Lung (tissue), 12 donors: Measurements from ENCODE around the gene DDX24. TPM values are rescaled to one million over a fixed set of nuclear protein-coding genes. Genes with fewer than 3 reads are reported as not detected.

Experiments used
- ATAC-seq: fragments of 200-7000 bp; cut with Tn5 transposase; one replicate; pipeline ENCODE4 v1.9.1; 2020; ENCODE audit warnings: moderate number of reproducible peaks; ENCODE audit not compliant: insufficient read depth, low FRiP score
- DNase-seq, 3 donors: peaks; one replicate each; pipeline ENCODE4 v3.0.0-alpha.2; 2013 to 2017
- H3K27ac ChIP-seq, 2 donors: one replicate each; pipeline ENCODE4 v1.5.1; 2013; ENCODE audit warnings: mild to moderate bottlenecking in 2 of 2, moderate library complexity in 2 of 2, control low read depth in 1 of 2, inconsistent platforms in 1 of 2, low read depth in 1 of 2, low read length in 1 of 2
- H3K27me3 ChIP-seq, 3 donors: one replicate each; pipeline ENCODE4 v1.5.1; 2013; ENCODE audit warnings: low read length in 2 of 3; ENCODE audit not compliant: control insufficient read depth in 3 of 3, insufficient read depth in 3 of 3
- H3K36me3 ChIP-seq, 4 donors: one replicate each; pipeline ENCODE4 v1.5.1; 2013; ENCODE audit warnings: low read length in 4 of 4, mild to moderate bottlenecking in 1 of 4, moderate library complexity in 1 of 4; ENCODE audit not compliant: control insufficient read depth in 4 of 4, insufficient read depth in 4 of 4
- H3K4me1 ChIP-seq, 5 donors: one replicate each; pipeline ENCODE4 v1.5.1; 2013; ENCODE audit warnings: low read length in 5 of 5, mild to moderate bottlenecking in 2 of 5, moderate library complexity in 1 of 5; ENCODE audit not compliant: control insufficient read depth in 5 of 5, insufficient read depth in 5 of 5
- H3K4me3 ChIP-seq: one replicate; pipeline ENCODE4 v1.5.1; 2013; ENCODE audit warnings: mild to moderate bottlenecking, control low read depth, moderate library complexity
- H3K9ac ChIP-seq, 2 donors: one replicate each; pipeline ENCODE4 v1.5.1; 2013; ENCODE audit warnings: low read length in 2 of 2, control low read depth in 1 of 2; ENCODE audit not compliant: insufficient read depth in 1 of 2
- H3K9me3 ChIP-seq, 4 donors: one replicate each; pipeline ENCODE4 v1.5.1; 2013; ENCODE audit warnings: low read length in 3 of 4, mild to moderate bottlenecking in 1 of 4, moderate library complexity in 1 of 4; ENCODE audit not compliant: control insufficient read depth in 4 of 4, insufficient read depth in 3 of 4
- WGBS, 2 donors: extraction: QIAGEN DNeasy Blood & Tissue Kit; methylation state at CpG; one replicate each; pipeline ENCODE4 v1.1.7; 2013; 5-methylcytosine and 5-hydroxymethylcytosine counted together
- polyA plus RNA-seq, 2 donors: library from polyadenylated mRNA; stranded (reverse); fragments of 200-250 nt; gene quantifications; one replicate each; pipeline ENCODE4 v1.2.1, GENCODE V29; 2013
- total RNA-seq, 2 donors: library from RNA; depleted of rRNA in 1 of 2; stranded (reverse); fragments of >200 nt in 1 of 2; gene quantifications; one replicate each; pipeline ENCODE4 v1.2.1, GENCODE V29; 2014 to 2021
- TF ChIP-seq, protein P1 (sequence below): IDR thresholded peaks from 2 replicates; pipeline ENCODE4 v1.5.1; 2012; ENCODE audit warnings: mild to moderate bottlenecking; ENCODE audit errors: control extremely low read depth, extremely low read depth
- donor health status: control.
- donor health status: control.
- donor health status: Bipolar disorder and iron deficiency.
- donor health status: healthy.
- donor health status: DM: yes; HTN: yes; CAD: no.

DDX24 gene
- total and polyA plus RNA-seq, 4 donors = 78.4 to 138 (median 107) TPM

DNA sequence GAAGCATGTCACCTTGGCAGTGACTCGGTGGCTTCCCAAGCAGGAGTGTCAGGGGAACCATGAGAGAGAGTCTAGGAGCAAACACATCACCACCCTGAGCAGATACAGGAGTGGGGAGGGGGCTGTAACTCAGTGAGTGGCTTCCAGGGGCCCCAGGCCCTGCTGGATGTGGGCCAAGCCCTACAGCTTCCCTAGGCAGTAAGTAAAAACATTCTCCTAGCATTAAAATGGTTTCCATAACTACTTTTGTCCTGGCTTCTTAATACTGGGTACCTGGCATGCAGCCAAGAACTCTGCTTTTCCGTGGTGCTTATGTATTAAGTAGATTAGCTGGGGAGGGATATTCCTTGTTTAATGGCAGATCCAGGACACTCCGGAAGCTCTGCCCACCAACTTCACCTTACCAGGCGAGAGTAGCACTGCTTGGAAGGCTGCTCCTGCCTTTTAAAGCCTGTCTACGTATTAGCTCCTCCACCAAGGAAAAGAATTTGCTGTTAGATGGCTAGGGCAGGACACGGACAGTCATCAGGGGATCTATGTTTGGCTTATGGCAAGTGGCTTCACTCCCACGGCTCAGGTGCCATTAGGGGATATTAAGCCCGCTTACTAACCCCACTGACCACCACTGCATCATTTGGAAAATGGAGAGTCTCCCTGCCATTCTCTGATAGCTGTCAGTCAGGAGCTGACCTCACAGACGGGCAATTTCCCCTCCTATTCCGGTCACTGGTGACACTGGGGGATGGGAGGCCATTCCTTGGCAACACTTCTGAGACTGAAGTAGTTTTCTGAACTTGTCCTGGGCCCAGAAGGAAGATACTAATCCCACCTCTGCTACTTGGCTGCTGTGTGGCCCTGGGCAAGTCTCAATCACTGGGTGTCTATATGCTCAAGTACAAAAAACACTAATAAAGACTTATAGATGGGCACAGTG lies 32.0 kb downstream of the DDX24 start:
- 76 to 87% methylated on average over 10 of the region's 10 CpGs for WGBS, 2 donors
- no peak overlapping the region for H3K4me3 ChIP-seq
- H3K9me3 ChIP-seq = no peaks in the 10 kb centered on the region
- H3K4me1 ChIP-seq = peaks cover 0 to 9% (median 0%) of the 10 kb centered on the region in 5 donors
- H3K27me3 ChIP-seq = no peaks in the 10 kb centered on the region
- TF ChIP-seq, protein P1, sequence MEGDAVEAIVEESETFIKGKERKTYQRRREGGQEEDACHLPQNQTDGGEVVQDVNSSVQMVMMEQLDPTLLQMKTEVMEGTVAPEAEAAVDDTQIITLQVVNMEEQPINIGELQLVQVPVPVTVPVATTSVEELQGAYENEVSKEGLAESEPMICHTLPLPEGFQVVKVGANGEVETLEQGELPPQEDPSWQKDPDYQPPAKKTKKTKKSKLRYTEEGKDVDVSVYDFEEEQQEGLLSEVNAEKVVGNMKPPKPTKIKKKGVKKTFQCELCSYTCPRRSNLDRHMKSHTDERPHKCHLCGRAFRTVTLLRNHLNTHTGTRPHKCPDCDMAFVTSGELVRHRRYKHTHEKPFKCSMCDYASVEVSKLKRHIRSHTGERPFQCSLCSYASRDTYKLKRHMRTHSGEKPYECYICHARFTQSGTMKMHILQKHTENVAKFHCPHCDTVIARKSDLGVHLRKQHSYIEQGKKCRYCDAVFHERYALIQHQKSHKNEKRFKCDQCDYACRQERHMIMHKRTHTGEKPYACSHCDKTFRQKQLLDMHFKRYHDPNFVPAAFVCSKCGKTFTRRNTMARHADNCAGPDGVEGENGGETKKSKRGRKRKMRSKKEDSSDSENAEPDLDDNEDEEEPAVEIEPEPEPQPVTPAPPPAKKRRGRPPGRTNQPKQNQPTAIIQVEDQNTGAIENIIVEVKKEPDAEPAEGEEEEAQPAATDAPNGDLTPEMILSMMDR = no peak
- H3K27ac ChIP-seq = no peak overlapping the region
- peak; percentile 68 to 71 (median 69) for DNase-seq
- no peak for ATAC-seq
- no peak overlapping the region for H3K9ac ChIP-seq
- peaks cover 30 to 76% (median 53%) of the 10 kb centered on the region in 4 donors for H3K36me3 ChIP-seq

DNA sequence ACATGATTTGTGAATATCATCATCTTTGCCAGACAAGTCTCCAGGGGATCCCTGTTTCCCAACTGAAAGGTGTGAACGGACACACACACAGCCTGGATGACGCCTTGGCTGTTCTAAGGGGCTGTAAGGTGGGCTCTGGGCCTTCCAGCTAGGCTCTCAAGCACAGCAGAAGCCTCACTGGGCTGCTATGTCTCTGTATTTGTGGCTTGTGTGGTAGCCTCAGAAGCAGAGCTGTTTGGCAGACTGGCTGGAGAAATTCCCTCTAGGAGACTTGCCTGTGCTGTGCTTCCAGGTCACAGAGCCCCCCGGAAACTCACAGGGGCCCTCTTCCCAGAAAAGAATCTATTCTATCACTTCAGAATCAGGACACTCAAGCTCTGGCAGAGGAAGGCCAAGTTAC lies 33.4 kb downstream of the DDX24 start:
- Histone ChIP-seq H3K36me3 (peaks cover 21 to 75% (median 49%) of the 10 kb centered on the region in 4 donors), H3K4me1 (peaks cover 0 to 13% (median 2%) of the 10 kb centered on the region in 5 donors), H3K9ac (no peak overlapping the region), H3K27ac (no peak overlapping the region), H3K4me3 (no peak overlapping the region), H3K9me3 (no peaks in the 10 kb centered on the region), H3K27me3 (no peaks in the 10 kb centered on the region)
- WGBS, 2 donors = 95% methylated on average over 3 of the region's 3 CpGs
- no peak for DNase-seq
- no peak for ATAC-seq
- TF ChIP-seq, protein P1 = no peak

DNA sequence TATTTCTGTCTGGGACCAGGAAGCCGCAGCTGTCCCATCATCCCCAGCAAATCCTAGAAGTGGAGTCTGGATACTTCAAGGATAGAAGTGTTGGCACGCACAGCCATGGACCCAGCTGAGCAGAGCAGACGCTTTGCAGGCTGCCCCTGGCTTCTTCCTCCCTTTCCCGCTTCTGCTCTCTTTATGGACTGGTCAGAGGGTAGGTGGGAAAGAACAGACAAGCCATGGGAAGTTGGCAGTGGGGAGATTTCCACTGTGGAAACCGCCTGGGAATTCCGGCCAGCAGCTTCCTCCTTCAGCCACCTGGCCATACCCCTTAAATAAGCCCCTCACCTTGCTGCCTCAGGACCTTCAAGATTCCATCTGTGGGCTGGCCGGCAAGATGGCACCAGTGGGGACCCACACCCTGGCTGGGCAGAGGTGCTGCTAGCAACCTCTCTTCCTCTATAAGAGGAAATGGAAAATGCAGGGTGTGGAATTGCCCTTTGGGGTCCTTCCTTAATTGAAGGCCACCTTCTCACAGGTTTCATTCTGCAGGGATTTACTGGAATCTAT lies 34.2 kb downstream of the DDX24 start:
- no peaks in the 10 kb centered on the region for H3K27me3 ChIP-seq
- no peak overlapping the region for H3K9ac ChIP-seq
- H3K9me3 ChIP-seq = no peaks in the 10 kb centered on the region
- peaks cover 0 to 18% (median 4%) of the 10 kb centered on the region in 5 donors for H3K4me1 ChIP-seq
- DNase-seq (no peak), ATAC-seq (no peak)
- WGBS, 2 donors = 78 to 85% methylated on average over 7 of the region's 7 CpGs
- H3K27ac ChIP-seq = no peak overlapping the region
- H3K4me3 ChIP-seq = no peak overlapping the region
- TF ChIP-seq, protein P1 = no peak
- H3K36me3 ChIP-seq = peaks cover 19 to 67% (median 42%) of the 10 kb centered on the region in 4 donors
